ENCODE data around the gene DYNC1I2.

Gene DYNC1I2

DNA sequence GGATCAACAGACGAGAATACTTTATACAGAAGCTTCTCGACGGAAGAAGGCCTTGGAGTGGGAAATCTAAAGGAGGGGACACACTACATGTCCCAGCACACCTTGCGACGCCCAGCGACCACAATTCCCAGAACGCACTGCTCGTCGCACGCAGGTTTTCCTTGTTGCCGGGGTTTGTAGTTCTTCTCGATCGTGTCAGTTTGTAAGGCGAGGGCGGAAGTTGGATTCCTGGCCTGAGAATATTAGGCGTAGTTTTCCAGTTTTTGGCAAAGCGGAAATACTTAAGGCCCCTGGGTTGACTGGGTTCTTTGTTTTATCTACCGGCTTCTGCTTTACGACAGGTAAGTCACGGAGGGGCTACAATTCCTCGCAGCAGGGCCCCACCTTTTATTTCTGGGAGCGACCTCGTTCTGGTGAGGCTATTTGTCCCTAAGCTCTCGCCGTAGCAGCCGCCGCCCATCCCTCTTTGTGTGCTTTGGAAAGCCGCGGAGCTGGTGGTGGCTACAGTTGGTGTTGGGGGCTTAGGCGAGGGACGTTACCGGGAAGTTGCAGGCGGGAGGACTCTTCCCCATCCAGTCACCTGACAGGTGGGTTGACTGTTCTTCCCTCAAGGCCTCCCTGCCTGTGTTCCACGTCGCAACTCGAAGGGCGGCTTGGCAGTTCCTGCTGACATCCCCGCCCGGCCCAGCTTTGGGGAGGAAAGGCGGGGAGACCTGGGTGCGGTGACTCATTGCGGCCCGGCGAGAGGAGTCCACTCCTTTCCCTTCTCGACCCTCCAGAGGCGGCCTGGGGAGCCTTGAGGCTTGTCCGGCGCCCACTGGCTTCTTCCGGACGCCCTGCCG lies at the start of gene DYNC1I2:
Gene DYNC1I2, plus strand, starts transcription at position 183 of the 842 bp plus-strand sequence. CDS start 2,687 bp downstream, outside the sequence.
- DNase-seq, result peak; percentile 92

- no peak for DNase-seq
Measured at GRCh38 chr2:171651667-171652415, 35.4 kb upstream of the DYNC1I2 start.

DNA sequence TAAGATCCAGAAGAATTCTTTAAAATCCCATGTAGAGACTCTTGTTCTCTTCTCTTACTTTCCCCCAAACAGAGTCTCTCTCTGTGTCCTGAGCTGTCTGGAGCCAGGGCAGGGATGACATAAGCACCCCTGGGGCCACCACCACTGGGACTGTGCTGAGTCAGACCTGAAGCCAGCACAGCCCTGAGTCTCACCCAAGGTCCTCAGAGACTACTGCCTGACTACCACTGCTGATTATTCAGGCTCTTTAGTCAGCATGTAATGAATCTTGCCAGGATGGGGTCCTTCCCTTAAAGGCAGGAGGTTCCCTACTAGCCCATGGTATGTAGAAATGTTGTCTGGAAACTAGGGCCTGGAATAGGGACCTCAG lies 34.9 kb upstream of the DYNC1I2 start:
- peak; percentile 38 for DNase-seq

DNA sequence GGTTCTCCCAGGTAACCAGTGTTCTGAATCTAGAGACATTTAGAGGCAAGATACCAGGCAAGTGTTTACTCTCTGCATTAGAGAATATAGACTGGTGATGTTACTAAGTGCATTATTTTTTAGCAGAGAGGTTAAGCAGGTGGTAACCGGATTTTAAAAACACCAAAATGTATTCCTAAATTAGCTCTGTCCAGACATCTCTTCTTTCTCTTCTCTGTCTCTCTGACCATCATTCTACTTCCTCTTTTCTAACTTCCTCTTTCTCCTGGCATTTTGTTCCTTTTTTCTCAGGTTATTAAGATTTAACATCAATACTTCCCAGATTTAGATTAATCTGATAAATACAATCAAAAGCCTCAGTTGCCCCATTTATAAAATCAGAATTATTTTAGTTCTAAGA lies 31.7 kb upstream of the DYNC1I2 start:
- peak; percentile 87 for DNase-seq

DNA sequence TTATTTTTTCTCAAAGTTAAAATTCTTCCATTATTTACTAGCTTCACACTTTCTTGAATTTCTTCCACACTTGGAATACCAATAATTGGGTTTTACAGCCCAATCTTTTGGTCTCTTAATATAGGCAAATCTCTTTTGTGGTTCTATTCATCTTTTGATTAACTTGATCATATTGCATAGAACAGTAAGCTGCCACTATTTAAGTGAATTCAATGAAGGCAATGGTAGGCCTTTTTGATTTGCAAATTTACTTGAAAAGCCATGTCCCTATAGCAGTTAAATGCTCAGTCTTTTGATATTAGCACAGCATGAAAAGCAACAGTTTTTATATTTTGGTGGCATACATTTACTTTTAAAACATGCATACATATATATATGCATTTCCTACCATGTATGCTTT lies 20.2 kb upstream of the DYNC1I2 start:
- DNase-seq, result no peak

GRCh38 chr2:171668183-171668582 lies 19.1 kb upstream of the DYNC1I2 start:
- no peak for DNase-seq

- no peak for DNase-seq
Measured at GRCh38 chr2:171669121-171669520, 18.1 kb upstream of the DYNC1I2 start.

- no peak for DNase-seq
Measured at GRCh38 chr2:171670655-171671054, 16.6 kb upstream of the DYNC1I2 start.

DNA sequence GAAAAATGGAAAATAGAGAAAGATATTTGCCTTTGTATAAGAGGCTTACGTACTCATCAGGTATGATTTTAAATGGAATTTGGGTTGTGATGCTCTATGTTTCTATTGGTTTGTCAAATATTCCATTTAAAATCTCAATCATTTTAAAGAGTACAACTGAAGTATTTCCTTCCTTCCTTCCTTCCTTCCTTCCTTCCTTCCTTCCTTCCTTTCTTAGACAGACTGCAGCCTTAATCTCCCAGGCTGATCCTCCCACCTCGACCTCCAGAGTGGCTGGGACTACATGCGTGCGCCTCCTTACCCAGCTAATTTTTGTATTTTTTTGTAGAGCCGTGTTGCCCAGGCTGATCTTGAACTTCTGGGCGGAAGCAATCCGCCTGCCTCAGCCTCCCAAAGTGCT lies 15.4 kb upstream of the DYNC1I2 start:
- DNase-seq, result no peak

DNA sequence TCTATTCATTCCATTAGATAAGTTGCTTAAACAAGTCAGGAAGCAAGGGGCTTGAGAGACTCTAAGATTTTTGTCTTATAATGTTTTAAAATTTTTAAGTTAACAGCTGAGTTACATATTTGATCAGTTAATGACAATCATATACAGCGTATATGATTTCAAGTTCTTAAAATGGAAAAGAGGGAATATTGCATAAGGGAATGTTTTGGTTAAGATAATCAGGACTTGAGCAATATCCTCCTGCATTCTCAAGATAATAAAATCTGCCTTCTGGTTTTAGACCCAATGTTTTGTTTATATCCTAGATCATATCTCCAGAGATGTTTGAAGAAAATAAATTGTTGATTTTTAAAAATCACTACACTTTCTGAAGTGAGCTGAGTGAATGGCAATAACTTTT lies 13.4 kb upstream of the DYNC1I2 start:
- DNase-seq, result no peak

GRCh38 chr2:171675810-171676345 lies 11.4 kb upstream of the DYNC1I2 start:
- DNase-seq, result no peak

DNA sequence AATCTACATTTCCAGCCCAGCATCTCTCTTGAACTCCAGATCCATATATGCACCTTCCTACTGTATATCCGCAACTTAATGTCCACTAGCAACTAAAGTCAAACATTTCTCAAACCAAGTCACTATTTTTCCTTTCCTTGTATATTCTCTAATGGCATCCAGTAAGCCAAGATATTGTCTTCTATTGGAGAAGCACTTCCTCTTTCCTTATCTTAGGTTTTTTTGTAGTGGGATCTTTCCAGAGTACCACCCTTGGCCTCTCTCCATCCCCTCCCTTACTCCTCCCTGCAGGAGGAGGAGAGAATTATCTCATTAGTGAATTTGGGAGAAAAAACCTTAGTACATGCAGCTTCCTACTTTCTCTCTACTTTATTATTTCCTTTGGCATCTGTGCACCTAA lies 8.7 kb upstream of the DYNC1I2 start:
- DNase-seq, result no peak

DNA sequence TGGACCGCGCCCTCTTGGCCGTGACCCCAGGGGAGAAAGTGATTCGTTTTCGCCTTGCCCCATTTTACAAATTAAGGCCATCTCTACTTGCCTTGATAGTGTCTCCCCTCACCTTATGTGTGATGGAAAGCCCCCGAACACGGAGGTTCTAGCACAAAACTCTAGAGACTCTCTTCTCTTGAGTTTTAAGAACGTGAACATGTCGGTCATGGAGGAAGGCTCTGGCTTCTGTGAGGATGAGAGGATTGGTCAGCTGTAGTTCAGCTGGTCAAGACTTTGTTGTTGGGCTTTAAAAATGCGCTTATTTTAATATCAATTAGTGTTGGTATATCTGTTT lies 828 bp downstream of the DYNC1I2 start:
- DNase-seq, result no peak

GRCh38 chr2:171692331-171692730 lies 5.1 kb downstream of the DYNC1I2 start:
- no peak for DNase-seq

- DNase-seq, result no peak
Measured at GRCh38 chr2:171702781-171703556, 15.7 kb downstream of the DYNC1I2 start.

DNA sequence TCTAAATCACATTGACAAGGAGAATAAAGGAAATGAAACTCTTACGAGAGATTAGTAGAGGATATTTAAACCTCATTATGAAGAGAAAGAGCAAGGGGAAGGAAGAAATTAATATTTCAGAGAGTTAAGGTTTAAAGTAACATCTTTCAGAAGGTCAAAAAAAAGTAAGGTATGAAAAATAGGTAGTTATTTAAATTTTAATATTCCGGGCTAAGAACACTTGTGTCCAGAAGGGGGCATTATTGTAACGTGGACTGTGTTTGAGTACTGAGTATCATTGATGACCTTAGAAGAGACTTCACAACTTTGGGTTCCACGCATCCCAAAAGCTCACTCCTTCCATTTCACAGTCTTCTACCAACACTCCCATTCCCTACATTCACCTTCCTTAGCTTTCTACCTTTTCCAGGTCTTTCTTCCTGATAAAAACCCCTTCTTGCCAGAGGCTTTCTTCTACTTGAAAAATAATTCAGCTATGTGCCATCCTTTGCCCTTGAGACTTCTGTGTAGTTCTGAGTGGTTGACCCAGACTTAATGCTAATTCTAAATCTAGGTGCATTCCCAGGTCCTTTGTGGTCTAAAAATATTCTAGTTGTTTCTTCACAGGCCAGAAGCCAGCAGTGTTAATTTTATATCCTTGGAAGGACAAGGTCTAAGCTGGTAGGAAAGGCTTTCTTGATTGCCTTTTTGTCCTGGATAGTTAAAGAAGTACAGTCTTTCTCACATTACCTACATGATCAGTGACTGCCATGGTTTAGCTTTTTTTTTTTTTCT lies 16.5 kb downstream of the DYNC1I2 start:
- peak; percentile 45 for DNase-seq

- peak; percentile 29 for DNase-seq
Measured at GRCh38 chr2:171706152-171706803, 19.0 kb downstream of the DYNC1I2 start.

- DNase-seq, result no peak
Measured at GRCh38 chr2:171707752-171708151, 20.5 kb downstream of the DYNC1I2 start.

DNA sequence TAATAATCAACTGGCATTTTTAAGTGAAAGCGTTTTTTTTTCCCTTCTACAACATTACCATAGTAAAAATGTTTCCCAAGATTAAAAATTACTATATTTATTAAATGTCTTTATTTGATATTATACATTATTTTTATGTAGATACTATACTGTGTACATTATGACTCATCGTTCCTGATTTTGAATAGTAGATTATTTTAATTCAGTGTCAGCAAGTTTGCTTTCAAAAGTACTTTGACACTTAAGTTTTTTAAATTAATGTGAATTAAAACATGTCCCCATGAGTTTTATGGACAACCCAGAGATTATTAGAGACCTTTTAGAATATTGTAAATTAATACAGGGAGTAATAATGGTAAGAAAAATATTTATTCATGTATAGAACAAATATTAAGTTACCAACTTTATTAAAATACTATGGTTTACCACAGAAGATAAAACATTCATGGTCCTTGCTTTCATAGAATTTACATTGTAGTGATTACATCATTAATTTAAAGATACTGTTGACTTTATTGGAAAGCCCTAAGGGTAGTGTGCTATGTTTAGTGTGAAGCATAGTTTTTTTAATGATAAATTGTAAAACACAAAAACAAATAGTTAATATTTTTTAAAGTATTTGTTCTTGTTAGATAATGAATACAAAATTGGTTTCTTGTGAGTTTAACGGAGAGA lies 21.9 kb downstream of the DYNC1I2 start:
- DNase-seq, result no peak

DNA sequence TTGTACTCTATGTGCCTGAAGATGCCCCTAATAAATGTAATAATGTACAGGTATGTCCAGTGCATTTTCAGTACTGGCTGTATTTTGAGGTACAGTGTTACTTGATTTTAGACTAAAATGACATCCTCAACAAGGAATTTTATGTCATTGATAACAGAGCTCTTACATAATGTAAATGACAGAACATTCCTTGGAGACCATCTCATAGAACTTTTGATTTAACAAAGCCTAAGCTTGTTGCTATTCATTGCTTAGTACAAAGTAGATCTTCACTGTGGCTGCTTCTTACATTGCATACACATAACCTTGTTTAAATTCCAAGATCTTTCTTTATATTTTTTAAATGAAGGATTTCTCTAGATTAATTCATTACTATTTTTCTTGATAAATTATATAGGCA lies 24.1 kb downstream of the DYNC1I2 start:
- no peak for DNase-seq

GRCh38 chr2:171712051-171712450 lies 24.8 kb downstream of the DYNC1I2 start:
- peak; percentile 35 for DNase-seq
